Mucosa of descending colon (tissue), 3 donors: ENCODE results near the gene OPCML. TPM values are rescaled to one million over a fixed set of nuclear protein-coding genes. Genes with fewer than 3 reads are reported as not detected.

ENCODE experiments used
- ATAC-seq: fragments of 200-7000 bp; cut with Tn5 transposase; one replicate; pipeline ENCODE4 v1.9.1; 2020; ENCODE audit warnings: mild to moderate bottlenecking, moderate library complexity
- DNase-seq, 3 donors: peaks; one replicate each; pipeline ENCODE4 v3.0.0-alpha.2; 2020
- H3K36me3 ChIP-seq: fragments of 200-600 bp; one replicate; pipeline ENCODE4 v1.8.0; 2021; ENCODE audit warnings: low read depth, mild to moderate bottlenecking
- H3K4me1 ChIP-seq: fragments of 200-600 bp; one replicate; pipeline ENCODE4 v1.8.0; 2021; ENCODE audit warnings: low read depth, mild to moderate bottlenecking
- H3K4me3 ChIP-seq: fragments of 200-600 bp; one replicate; pipeline ENCODE4 v1.8.0; 2021; ENCODE audit warnings: mild to moderate bottlenecking
- H3K9me3 ChIP-seq: fragments of 200-600 bp; one replicate; pipeline ENCODE4 v1.8.0; 2021; ENCODE audit warnings: mild to moderate bottlenecking
- CTCF ChIP-seq: fragments of 200-600 bp; IDR thresholded peaks from one replicate; pipeline ENCODE4 v1.8.0; 2022; ENCODE audit warnings: antibody characterized with exemption, mild to moderate bottlenecking
- intact Hi-C, 2 donors: fragments of 100-400 bp; cut with DNase I in 1 of 2; cut with micrococcal nuclease in 1 of 2; formaldehyde crosslinking; loops; one replicate each; pipeline versions ENCODE4 v1.11.0 to v1.11.1; 2022; cut with DNase I, micrococcal nuclease
- total RNA-seq, 3 donors: library from RNA; stranded (reverse); fragmentation: NEBNext Ultra II Directional in 2 of 3; extraction: Animal tissue kit (Norgen Biotek cat#: 25700) in 2 of 3; gene quantifications; one replicate each; pipeline versions ENCODE4 v1.2.1 to v1.2.4, GENCODE V29; 2021 to 2023
- donor health status: DM: no; HTN: no; CAD: no; lungs with moderate emphysema.
- donor health status: DM: no; HTN: no; CAD: no.
- donor health status: DM: no; HTN: yes; CAD: no.

OPCML gene
- total RNA-seq, 3 donors from 2014 or later, result 0.10 to 0.47 TPM; not detected in 1

DNA sequence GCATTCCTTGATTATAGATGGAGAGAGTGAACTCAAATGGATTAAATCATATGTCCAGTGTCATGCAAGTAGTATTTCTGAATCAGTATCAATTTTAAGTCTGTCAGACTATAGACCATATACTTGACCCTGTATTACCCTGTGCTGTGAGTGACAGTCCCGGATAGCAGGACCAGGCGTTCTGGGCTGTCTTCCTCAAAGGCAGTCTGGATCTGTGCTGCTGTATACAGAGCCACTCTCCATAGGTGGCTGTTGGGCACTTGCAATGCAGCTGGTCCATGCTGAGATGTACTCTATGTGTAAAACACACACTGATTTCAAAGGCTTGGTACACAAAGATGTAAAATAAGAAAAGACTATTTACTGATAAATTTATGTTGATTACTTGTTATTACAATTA lies 294.3 kb downstream of the OPCML start:
- H3K4me1 ChIP-seq, result no peaks in the 10 kb centered on the region
- DNase-seq (no peak), ATAC-seq (no peak)
- intact Hi-C loops, result no loop called here
- no peak overlapping the region for H3K4me3 ChIP-seq
- no peaks in the 10 kb centered on the region for H3K9me3 ChIP-seq
- H3K36me3 ChIP-seq, result no peaks in the 10 kb centered on the region
- no peak for TF ChIP-seq CTCF

DNA sequence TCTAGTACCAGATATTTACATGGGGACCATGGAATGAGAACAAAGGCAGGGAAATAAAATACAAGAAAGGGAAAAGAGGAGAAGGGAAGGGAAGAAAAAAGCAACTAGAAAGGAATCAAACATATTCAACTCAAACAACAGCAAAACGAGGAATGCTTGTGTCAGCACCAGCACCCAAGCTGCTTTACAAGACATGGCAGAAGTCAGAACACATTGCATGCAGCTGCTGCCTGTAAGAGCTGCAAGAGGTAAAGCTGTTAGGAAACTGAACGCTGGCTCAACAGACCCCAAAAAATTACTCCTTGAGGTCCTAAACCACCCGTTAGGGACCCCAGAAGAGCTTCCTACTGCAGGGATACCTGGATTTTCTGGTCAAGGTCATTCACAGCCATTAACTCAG lies 296.9 kb downstream of the OPCML start:
- TF ChIP-seq CTCF, result no peak
- intact Hi-C loops, result no loop called here
- H3K9me3 ChIP-seq, result no peaks in the 10 kb centered on the region
- ATAC-seq (no peak), DNase-seq (no peak)
- peaks cover 6% of the 10 kb centered on the region for H3K4me1 ChIP-seq
- no peak overlapping the region for H3K4me3 ChIP-seq
- H3K36me3 ChIP-seq, result no peaks in the 10 kb centered on the region

GRCh38 chr11:133234883-133235282 lies 297.4 kb downstream of the OPCML start:
- ATAC-seq (no peak), DNase-seq (no peak)
- H3K9me3 ChIP-seq, result no peaks in the 10 kb centered on the region
- no peak overlapping the region for H3K4me3 ChIP-seq
- peaks cover 11% of the 10 kb centered on the region for H3K4me1 ChIP-seq
- intact Hi-C loops, result no loop called here
- TF ChIP-seq CTCF, result no peak
- H3K36me3 ChIP-seq, result no peaks in the 10 kb centered on the region

DNA sequence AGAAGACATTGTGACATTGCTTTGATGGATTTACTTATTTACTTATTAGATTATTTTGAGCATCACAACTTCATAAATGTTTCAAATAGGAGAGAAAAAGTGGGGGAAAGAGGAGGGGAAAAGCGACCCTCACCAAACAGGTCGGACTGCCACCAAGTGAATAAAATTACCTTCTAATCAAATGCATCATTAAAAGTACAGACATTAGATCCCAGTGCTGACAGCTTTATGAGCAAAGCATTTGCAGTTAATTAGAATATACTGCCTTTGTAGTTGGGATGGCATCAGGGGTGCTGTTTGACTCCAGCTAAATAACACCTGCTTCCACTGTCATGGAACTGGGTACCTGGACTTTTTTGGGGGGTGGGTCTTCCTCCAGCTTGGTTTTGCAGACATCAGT lies 299.6 kb downstream of the OPCML start:
- intact Hi-C loops, result no loop called here
- Histone ChIP-seq H3K4me3 (no peak overlapping the region), H3K36me3 (no peaks in the 10 kb centered on the region), H3K9me3 (no peaks in the 10 kb centered on the region), H3K4me1 (peaks cover 11% of the 10 kb centered on the region)
- no peak for DNase-seq
- ATAC-seq, result no peak
- TF ChIP-seq CTCF, result no peak

DNA sequence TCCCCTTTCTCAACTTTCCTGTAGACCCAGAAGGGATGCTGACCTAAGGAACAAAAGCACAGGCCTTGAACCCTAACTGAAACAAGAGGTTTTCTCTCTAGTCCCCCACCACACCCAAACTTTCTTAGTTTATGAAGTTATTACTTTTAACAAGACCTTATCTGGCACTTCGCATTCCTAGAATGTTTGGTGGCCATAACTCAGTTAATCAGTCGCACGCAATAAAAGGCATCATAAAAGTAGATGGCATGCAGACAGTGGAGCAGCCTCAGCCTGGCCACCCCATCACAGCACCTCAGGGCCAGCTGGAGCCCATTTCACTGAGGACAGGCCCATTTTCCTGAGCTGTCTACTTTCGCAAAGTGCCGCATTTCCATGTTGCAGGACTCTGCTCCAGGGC lies 301.9 kb downstream of the OPCML start:
- Histone ChIP-seq H3K4me3 (no peak overlapping the region), H3K4me1 (peaks cover 11% of the 10 kb centered on the region), H3K9me3 (no peaks in the 10 kb centered on the region), H3K36me3 (no peaks in the 10 kb centered on the region)
- no peak for TF ChIP-seq CTCF
- intact Hi-C loops, result no loop called here
- ATAC-seq, result peak; percentile 87
- peak in 2 of 3 donors; percentile 28 to 47 for DNase-seq
